Measurements from ENCODE around the gene ITIH4.

- no peak for TF ChIP-seq REST (IDR thresholded peaks at IDR 0.05; ENCODE audit: insufficient read depth in 1 of 2, low read depth in 2 of 2, low read length in 2 of 2)
- TF ChIP-seq POLR2AphosphoS5 (IDR thresholded peaks at IDR 0.05; ENCODE audit: low read depth, low read length), result no peak
- TF ChIP-seq TAF1 (IDR thresholded peaks at IDR 0.05; ENCODE audit: borderline replicate concordance, insufficient read depth, low read length), result no peak
- no peak for TF ChIP-seq SIN3A (IDR thresholded peaks at IDR 0.05; ENCODE audit: borderline replicate concordance, insufficient read depth, low read length)
These were observed 25.0 kb downstream of the ITIH4 start for GRCh38 chr3:52805270-52806039.

All from PFSK-1 (cell line).